Placental epithelial cell (primary cell): Measurements from ENCODE around the gene OMG. TPM values are rescaled to one million over a fixed set of nuclear protein-coding genes. Genes with fewer than 3 reads are reported as not detected.

Source experiments
- total RNA-seq: library from RNA; depleted of rRNA; stranded (reverse); fragments of >200 nt; gene quantifications from 2 replicates; pipeline ENCODE4 v1.2.3, GENCODE V29; 2012

The OMG gene, protein sequence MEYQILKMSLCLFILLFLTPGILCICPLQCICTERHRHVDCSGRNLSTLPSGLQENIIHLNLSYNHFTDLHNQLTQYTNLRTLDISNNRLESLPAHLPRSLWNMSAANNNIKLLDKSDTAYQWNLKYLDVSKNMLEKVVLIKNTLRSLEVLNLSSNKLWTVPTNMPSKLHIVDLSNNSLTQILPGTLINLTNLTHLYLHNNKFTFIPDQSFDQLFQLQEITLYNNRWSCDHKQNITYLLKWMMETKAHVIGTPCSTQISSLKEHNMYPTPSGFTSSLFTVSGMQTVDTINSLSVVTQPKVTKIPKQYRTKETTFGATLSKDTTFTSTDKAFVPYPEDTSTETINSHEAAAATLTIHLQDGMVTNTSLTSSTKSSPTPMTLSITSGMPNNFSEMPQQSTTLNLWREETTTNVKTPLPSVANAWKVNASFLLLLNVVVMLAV
- total RNA-seq: not detected in 2 replicates

GRCh38 chr17:31297090-31297489, at the start of gene OMG:
TSS of gene OMG (minus strand) at chr17:31297239. CDS start at chr17:31296331, 908 bp downstream.

DNA sequence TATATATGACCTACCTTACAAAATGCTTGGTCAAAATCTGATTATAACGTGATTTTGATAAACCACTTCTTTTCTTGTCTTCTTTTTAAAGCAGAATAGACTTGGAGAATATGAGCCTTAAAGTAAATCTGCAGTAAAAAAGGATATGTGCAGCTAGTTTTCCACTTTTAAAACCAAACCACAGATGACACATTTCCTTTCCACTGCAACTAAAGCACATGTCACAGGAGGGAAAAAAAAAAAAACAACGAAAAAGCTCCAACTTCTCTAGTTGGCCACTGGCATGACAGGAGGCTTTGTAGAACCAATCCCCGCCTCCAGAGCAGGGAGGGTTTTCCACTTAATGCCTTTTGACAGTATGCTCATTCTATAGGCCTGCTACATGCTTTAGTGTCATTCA, 24.4 kb upstream of the OMG start, which contains the start of gene EVI2A:
TSS of gene EVI2A (minus strand) at position 142 of the 400 bp plus-strand sequence. CDS start 2,609 bp downstream, outside the sequence.

GRCh38 chr17:31313982-31314781, 17.1 kb upstream of the OMG start, which contains the start of gene EVI2B:
TSS of gene EVI2B (minus strand) at chr17:31314054. CDS start at chr17:31305609, 8,445 bp downstream.

Other genes starting within 250 kb of the OMG start
- gene NF1, start 202.3 kb downstream of the OMG start, total RNA-seq: 43.6 and 47.7 TPM in 2 replicates
- gene EVI2B, start 16.8 kb upstream of the OMG start, total RNA-seq: not detected in 2 replicates
- 0.39 TPM in 1 of 2 replicates, not detected in the other for gene EVI2A, start 24.4 kb upstream of the OMG start, total RNA-seq
- gene RAB11FIP4, start 94.4 kb upstream of the OMG start, total RNA-seq: 17.3 and 24.5 TPM in 2 replicates